HG03521 (cell line): ENCODE measurements around the gene AQP6.
"Not testable (repeated sequence)": the region's sequence is repeated elsewhere in the genome, so short reads cannot be mapped to it uniquely, and the experiment has no call there.

Experiments used
- ATAC-seq: cut with Tn5 transposase; IDR thresholded peaks from one replicate; pipeline ENCODE4 v1.9.1; 2021; ENCODE audit warnings: mild to moderate bottlenecking, moderate library complexity; ENCODE audit not compliant: unreplicated experiment

Gene AQP6

DNA sequence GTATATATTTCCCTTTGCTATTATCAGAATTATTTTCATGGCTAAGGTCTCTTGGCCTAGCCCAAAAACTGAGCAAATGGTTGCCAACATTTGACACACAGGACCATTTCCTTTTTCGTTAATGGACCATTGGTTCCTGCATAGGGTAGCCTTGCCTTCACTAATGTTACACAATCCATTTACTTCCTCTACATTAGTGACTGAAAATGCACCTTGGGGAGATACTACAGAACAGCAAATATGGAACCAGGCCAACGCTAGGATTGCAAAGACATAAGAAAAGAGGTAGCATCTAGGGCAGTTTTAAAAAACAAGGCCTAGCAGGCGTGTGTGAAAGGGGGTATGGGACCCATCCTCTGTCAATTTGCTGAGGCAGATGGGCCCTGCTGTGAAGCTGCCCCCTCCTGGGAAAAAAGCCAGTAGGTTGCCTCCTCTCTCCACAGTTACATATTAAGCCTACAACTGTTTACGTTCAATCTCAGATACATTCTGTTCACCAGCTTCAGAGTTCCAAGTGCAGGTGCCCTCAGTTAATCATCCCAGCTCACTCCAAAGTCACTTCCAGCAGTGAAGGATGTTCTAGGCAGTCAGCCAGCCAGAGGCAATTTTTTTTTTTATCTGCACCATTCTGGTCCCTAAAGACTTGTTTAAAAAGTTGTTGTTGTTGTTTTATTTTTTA, 15.0 kb downstream of the AQP6 start:
- no peak for ATAC-seq

DNA sequence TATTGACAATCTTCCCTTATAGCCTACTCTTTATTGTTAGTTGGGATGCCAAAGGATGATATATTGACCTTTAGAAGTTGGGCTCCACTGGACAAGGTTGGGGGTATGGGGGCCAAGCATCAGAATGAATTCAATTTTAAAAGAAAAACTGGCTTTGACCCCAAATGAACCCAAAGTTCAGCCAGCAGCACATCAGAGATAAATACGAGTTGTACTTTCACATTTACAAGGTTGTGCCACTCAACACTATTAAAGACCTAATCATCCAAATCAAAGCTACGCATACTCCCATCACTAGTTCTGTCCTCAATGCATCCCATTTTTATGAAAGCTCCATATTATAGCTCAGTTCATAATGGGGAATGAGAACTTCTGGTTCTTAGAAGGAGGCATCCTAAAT, 16.7 kb downstream of the AQP6 start:
- ATAC-seq = not testable (repeated sequence)

DNA sequence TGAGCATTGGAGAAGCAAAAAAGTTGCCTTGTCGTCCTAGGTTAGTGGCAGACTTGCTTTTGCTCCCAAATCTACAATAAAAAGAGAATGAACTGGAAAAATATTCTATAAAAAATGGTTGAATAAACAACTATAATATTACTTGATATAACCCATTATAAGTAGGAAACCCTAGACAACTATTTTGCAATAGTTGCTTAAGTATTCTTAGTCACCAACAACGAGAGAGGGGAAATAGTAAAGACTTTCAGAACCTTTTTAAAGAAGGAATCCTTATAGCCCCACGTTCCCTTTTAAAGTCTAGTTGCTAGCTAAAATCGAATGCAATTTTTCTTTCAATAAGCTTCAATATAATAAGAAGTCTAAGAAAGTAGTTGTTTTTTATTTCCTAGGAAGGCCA, 17.5 kb downstream of the AQP6 start:
- no peak for ATAC-seq

DNA sequence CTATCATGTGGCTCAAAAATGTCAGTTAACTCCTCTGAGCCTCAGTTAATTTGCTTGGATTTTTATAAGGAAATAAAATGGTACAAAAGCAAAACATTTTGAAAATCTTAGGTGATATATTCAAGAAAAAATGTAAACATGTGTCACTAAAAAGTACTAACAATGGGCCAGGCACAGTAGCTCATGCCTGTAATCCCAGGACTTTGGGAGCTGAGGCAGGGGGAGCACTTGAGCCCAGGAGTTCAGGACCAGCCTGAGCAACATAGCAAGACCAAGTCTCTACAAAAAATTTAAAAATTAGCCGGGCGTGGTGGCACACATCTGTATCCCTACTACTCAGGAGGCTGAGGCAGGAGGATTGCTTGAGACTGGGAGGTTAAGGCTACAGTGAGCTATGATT, 25.7 kb downstream of the AQP6 start:
- no peak for ATAC-seq

DNA sequence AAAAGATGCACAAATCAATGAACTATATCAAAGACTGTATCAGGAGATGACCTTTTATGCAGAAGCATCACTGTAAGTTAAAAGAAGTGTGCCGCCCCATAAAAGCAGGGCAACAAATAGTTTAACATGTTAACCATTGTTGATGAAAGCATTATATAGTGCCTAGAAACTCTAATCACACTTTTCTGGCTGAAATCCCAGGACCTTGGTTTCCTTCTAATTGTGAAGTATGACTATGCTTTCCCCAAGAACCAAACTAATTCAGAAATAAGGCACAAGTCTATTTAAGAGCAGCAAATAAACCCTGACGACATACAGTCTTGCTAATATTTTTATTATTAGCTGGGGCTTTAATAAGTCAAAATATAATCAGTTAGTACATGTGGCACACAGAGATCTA, 30.8 kb downstream of the AQP6 start:
- no peak for ATAC-seq

DNA sequence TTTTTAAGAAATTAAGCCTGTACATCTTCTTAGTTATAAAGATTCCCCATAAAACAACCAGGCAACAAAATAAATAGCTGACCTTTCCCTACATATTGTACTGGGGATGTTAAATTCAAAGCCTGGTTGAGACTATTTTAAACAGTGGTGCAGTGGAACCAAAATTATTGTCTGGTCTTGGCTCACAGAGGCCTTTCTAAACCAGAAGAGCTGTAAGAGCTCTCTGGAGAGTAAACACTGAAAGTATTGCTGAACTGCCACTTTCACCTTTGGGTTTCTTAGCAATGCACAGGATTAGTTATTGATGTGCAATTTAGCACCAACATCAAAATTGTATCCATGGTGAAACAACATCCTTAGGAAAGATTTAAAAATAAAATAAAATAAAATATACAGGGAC, 31.9 kb downstream of the AQP6 start:
- no peak for ATAC-seq

DNA sequence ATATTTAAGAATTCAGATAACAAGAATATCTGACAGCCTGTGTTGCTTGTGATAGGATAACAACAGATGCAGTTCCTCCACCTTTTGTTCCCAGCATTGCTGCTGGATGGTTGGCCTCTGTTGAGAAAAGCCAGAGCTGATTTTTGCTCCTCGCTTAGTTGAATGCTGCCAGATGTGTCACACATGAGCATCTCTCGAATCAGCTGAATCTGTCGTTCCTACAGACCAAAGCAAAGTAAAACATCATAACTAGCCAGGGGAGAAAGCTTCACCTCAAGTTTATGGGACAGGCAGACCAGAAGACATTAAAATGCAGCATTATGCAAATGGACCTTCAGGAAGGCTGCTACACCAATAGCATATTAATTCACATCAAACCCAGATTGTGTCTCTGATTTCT, 32.4 kb downstream of the AQP6 start:
- no peak for ATAC-seq

DNA sequence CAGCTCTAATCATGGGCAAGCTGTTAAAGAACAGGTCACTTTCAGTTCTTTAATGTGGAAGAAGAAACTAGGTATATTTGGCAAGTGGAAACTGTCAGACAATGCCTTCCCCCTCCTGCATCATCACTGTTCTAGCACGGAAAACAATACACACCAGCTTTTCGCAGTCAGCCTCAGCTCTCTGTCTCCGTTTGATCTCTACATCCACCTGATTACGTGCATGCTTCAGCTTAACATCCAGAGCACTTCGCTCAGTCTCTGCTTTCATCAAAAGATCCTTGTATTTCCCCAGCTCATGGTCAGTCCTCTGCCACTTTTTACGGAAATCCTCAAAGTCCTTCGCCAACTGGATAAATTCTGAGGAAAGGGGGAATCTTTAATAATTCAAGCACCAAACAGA, 33.5 kb downstream of the AQP6 start:
- no peak for ATAC-seq

DNA sequence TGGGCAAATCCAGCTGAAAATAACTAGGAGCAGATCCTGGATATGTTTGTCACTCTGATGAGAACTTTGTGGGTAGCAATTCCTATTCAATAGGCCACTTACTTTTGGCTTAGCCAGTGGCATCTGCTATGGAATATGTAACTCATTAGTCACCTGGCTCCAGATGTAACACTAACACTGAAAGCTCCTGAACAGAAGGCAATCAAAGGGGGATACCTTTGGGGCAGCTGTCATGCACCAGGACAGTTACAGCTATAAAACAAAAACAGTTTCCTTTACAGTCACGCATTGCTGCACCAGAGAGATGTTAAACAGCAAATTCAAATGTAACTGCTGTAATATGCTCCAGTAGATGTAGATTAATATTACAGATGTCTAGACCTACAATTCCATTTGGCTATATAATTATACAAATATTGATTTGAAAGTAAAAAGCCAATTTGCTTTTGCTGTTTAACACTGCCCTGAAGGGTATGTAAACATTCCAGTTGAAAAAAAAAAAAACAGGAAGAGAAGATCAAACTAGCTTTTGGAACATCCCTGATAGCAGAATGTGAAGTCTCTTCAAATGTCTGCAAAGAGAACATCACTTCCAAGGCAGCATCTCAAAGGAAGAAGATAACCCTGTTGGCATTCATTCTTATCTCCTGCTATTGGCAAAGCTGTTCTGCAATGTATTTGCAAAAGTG, 34.2 kb downstream of the AQP6 start:
- ATAC-seq = no peak

DNA sequence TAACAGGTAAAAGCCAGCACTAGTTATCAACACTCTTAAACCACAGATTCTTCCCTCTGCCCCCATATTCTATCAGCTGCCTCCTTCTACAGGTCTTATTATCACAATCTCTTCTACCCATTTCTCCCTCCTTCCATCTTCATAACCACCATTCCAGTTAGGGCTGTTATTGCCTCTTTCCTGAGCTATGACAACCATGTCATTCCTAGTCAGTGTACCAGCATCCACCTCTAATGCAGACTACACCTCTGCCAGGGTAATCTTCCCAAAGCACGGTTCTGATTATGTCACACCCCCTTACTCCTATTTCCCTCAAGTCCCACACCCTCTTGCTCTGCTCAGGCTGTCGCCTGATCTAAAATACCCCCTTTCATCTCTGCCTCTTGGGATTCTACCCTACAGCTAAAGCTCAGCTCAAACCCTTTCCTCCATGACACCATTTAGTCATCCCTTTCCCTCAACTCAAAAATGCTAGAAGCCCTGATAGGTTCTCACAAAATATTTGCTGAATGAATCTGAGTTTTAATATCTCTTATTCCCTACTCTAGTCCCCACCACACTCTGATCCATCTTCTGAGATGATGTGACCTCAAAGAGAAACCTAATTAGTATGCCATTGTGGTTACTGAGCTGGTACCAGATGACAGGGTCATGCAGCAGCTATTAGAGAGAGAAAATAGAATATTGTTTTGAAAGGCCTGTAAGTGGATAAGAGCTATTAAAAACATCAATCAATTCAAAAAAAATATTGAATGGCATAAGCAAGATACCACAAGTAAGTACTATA, 40.8 kb downstream of the AQP6 start:
- no peak for ATAC-seq

DNA sequence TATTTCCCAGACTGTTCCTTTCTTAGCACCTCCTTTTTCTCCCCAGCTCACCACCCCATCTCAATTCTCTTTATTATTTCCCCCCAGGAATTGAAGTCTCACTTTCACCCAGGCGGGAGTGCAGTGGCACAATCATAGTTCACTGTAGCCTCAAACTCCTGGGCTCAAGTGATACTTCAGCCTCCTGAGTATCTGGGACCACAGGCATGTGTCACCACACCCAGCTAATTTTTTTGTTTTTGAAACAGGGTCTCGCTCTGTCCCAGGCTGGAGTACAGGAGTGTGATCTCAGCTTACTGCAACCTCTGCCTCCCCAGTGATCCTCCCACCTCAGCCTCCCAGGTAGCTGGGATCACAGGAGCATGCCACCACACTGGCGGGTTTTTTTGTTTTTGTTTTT, 41.6 kb downstream of the AQP6 start:
- ATAC-seq = no peak

DNA sequence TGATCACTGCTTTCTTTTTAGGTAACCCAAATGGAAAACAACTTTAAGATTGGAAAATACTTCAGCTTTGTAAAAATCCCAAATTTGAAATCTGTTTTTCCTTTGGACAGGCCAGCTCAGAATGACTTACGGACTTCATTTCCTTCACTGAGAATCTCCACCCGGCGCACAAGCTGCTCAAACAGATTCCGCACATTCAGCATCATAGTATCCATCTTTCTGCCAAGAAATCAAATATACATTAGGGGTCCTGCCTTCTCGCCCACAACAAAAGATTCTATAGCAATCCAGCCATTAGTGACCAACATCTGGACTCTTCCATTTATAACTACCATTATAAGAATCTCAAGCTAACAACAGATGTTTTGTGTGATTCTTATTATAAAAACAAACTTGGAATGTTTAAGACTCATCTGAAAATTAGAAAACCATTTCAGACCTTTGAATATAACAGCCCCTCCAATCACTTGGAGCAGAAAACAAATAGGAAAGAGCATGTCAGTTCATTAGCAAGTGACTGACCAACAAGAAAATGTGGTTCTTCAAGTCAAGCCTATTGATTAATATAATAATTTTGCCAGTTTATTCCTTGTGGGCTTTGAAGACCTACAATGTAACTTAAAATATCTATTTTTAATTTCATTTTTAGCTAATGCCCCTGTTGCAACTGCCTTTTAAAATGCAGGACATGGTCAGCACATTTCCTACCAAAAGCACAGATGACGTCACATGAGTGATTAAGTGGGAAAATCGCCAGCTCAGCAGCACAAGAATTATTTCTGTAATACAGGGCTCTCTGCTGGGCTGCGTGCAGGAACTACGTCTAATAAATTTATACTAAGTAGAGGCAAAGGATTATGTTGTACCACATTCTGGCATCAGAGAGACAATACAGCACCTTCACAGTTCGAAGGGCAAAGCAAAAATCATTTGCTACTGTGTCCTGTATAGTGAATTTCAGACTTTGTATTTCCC, 44.0 kb downstream of the AQP6 start:
- no peak for ATAC-seq

DNA sequence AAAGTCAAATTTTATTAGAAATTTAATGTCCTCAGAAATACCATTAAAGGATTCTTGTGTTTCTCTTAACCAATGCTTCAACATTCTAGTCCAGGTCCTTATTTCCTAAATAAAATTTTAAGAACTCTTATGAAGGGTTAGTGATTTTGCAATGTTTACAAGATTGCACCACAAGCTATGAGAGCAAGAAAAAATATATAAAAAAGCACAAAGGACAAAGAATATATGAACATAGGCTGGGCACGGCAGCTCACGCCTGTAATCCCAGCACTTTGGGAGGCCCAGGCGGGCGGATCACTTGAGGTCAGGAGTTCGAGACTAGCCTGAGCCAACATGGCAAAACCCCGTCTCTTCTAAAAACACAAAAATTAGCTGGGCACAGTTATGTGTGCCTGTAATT, 44.9 kb downstream of the AQP6 start:
- ATAC-seq = no peak

DNA sequence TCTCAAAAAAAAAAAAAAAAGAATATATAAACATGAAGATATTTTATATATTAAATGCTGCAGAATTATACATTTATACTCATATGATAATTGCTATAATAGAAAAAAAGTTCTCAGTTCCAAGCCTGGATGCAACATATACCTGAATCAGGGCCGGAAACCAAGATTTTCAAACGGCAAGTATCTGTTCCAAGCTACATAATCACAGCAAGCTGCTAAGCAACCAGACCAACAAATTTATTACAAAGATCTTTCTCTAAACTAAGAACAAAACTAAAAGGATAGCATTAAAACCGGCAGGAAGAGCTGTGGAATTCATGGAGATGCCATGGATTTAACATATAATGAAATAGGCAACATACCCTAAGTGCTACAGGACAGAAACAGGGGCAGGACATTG, 45.4 kb downstream of the AQP6 start:
- no peak for ATAC-seq

DNA sequence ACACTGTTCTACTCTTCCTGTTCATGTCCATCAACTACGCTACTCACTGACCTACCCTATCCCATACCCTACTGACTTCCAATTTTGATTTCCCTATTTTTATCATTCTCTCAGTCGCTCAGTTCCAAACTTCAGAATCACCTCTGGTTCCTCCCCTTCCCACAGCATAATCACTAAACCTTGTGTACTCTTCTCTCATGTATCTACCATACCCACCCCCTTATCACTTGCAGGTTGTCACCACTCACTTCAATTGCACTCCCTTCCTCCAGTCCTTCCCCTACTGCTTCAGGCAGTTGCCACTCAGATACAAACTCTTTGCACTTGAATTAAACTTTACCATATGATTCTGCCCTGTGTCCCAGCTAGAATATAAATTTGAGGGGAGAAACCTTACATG, 46.2 kb downstream of the AQP6 start:
- ATAC-seq = no peak

DNA sequence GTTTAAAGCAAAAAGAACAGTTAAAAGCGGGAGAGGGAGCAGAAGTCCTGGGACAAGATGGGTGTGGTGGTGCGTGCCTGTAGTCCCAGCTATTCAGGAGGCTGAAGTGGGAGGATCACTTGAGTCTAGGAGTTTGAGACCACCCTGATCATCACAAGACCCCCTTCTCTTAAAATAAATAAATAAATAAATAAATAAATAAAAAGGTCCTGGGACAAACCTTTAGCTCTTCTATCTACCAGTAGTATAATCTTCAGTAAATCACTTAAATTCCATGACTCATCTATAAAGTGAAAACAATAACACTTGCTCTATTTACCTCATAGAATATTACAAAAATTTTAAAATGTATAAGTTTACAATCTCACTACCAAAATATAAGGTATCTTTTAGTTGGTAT, 46.8 kb downstream of the AQP6 start:
- ATAC-seq = no peak

DNA sequence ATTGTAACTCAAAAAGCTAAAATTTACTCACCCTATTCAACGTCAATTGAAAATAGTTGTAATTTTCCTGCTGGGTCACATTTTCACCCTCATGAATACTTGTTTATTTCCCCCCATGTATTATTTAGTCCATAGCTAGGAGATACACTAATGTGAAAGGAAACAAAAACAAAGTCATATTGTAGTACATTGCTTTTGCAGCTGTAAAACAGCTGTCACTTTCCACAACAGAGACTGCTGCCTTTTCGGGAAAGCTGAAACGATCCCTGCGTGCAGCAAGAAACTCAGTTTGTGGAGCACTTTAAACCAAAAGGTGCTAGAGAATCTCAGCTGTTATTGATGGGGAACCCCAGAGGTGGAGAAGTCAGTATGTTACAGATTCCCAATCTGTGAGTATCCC, 48.3 kb downstream of the AQP6 start:
- ATAC-seq = no peak

DNA sequence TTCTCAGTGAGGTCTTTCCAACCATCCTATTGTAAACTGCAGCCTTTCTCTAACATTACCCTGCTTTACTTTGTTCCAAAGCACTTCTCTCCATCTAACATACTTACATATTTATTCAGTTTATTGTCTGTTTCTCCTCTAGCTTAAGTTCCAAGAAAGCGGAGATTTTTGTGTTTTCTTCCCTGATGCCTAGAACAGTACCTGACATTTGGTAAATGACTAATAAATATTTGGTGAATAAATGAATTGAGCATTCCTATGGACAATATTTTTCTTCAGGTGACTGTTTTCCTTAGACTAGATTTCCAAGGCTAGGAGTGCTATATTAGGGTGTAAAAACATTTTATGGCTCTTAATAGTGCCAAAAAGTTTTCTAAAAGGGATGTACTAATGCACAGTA, 50.2 kb downstream of the AQP6 start:
- ATAC-seq = no peak

DNA sequence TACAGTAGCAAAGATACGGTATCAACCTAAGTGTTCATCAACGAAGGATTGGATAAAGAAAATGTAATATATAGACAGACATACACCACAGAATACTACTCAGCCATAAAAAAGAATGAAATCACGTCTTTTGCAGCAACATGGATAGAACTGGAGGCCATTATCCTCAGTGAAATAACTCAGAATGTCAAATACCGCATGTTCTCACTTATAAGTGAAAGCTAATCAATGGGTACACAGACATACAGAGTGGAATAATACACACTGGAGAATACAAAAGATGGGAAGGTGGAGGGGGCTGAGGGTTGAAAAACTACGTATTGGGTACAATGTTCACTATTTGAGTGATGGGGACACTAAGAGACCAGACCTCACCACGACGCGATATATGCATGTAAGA, 51.5 kb downstream of the AQP6 start:
- no peak for ATAC-seq

DNA sequence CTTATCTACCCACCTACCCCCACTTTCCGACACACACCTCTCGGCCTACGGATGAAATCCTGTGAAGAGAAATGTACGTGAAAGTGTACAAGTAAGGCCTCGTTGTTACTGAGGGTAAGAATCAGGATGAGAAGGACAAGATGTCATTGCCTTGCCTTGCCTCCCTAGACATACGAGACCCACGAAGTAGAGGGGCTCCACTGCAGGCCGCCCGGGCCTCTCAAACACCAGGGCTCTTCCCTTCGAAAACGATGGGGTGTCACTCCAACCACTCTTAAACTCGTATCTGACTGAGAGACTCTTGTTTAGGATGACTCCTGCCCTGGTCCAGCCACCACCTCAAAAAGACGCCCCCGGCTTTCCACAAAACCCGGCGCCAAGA, 52.0 kb downstream of the AQP6 start:
- no peak for ATAC-seq
